Forelimb muscle (tissue), 1 donor: ENCODE data around the gene H2AZ2. TPM values are rescaled to one million over a fixed set of nuclear protein-coding genes. Genes with fewer than 3 reads are reported as not detected.
A peak's percentile ranks its signal among the peaks of the same experiment; 100 is the strongest.
"Not testable (repeated sequence)": the region's sequence is repeated elsewhere in the genome, so short reads cannot be mapped to it uniquely, and the experiment has no call there.

ENCODE experiments used
- DNase-seq: peaks from one replicate; pipeline ENCODE4 v3.0.0-alpha.2; 2013; ENCODE audit warnings: low read depth
- polyA plus RNA-seq: library from polyadenylated mRNA; unstranded; fragments of 120-200 nt; gene quantifications from one replicate; pipeline ENCODE4 v1.2.1, GENCODE V29; 2013; ENCODE audit not compliant: insufficient read length

The H2AZ2 gene
- polyA plus RNA-seq, 1 donor: 116 TPM

GRCh38 chr7:44819292-44819691 is 28.6 kb downstream of the H2AZ2 start:
- DNase-seq: no peak

GRCh38 chr7:44814919-44815318 is 33.0 kb downstream of the H2AZ2 start:
- DNase-seq: no peak

GRCh38 chr7:44811571-44811970 is 36.3 kb downstream of the H2AZ2 start:
- DNase-seq: no peak

- DNase-seq: no peak
Measured at GRCh38 chr7:44811093-44811492, 36.8 kb downstream of the H2AZ2 start.

GRCh38 chr7:44808914-44809393 is 38.9 kb downstream of the H2AZ2 start:
- DNase-seq: no peak

GRCh38 chr7:44805950-44806349 is 41.9 kb downstream of the H2AZ2 start:
- no peak for DNase-seq

GRCh38 chr7:44803828-44804519 is 43.9 kb downstream of the H2AZ2 start:
- DNase-seq: not testable (repeated sequence)

- DNase-seq: no peak
Measured at GRCh38 chr7:44802418-44803025, 45.4 kb downstream of the H2AZ2 start.

- DNase-seq: no peak
Measured at GRCh38 chr7:44801890-44802289, 46.0 kb downstream of the H2AZ2 start.

GRCh38 chr7:44799939-44800338 is 47.9 kb downstream of the H2AZ2 start:
- no peak for DNase-seq

GRCh38 chr7:44798649-44799305 is 49.1 kb downstream of the H2AZ2 start:
- DNase-seq: no peak

- peak; percentile 72 for DNase-seq
Measured at GRCh38 chr7:44797329-44798258, 50.3 kb downstream of the H2AZ2 start.

GRCh38 chr7:44796504-44797328 is 51.2 kb downstream of the H2AZ2 start, which contains the start of gene PPIA:
Gene PPIA (plus strand): TSS chr7:44796681. CDS start chr7:44796725, 44 bp downstream.
- DNase-seq: peak; percentile 97

GRCh38 chr7:44796034-44796503 is 51.8 kb downstream of the H2AZ2 start:
- DNase-seq: no peak

- no peak for DNase-seq
Measured at GRCh38 chr7:44794331-44794730, 53.6 kb downstream of the H2AZ2 start.

GRCh38 chr7:44793919-44794318 is 54.0 kb downstream of the H2AZ2 start:
- no peak for DNase-seq

- DNase-seq: no peak
Measured at GRCh38 chr7:44791278-44792219, 56.3 kb downstream of the H2AZ2 start.

GRCh38 chr7:44789990-44790389 is 57.9 kb downstream of the H2AZ2 start:
- DNase-seq: no peak

GRCh38 chr7:44787762-44788161 is 60.1 kb downstream of the H2AZ2 start:
- DNase-seq: no peak
